NAMALWA (cell line): Measurements from ENCODE around the gene SLC22A7.
"Not testable (repeated sequence)": the region's sequence is repeated elsewhere in the genome, so short reads cannot be mapped to it uniquely, and the experiment has no call there.

Source experiments
- DNase-seq: peaks from one replicate; pipeline ENCODE4 v3.0.0-alpha.2; 2015; ENCODE audit warnings: low spot score

SLC22A7 gene

GRCh38 chr6:43338243-43338642 lies 40.2 kb downstream of the SLC22A7 start:
- no peak for DNase-seq

GRCh38 chr6:43339168-43339567 lies 41.1 kb downstream of the SLC22A7 start:
- no peak for DNase-seq

- not testable (repeated sequence) for DNase-seq
These were observed 48.2 kb downstream of the SLC22A7 start for GRCh38 chr6:43346243-43346642.

GRCh38 chr6:43347021-43347420 lies 49.0 kb downstream of the SLC22A7 start:
- DNase-seq, result no peak

GRCh38 chr6:43347444-43347843 lies 49.4 kb downstream of the SLC22A7 start:
- no peak for DNase-seq

GRCh38 chr6:43351951-43352350 lies 53.9 kb downstream of the SLC22A7 start:
- DNase-seq, result not testable (repeated sequence)
